IMR-90 (cell line): ENCODE data around the gene NTM. TPM values are rescaled to one million over a fixed set of nuclear protein-coding genes. Genes with fewer than 3 reads are reported as not detected.

Source experiments
- ATAC-seq: fragments of 200-7000 bp; cut with Tn5 transposase; 2 replicates; pipeline ENCODE4 v1.9.1; 2020; ENCODE audit warnings: low read depth, mild to moderate bottlenecking, moderate library complexity
- BruUV-seq: library from RNA; stranded (reverse); fragments of 400-500 nt; replicated peaks from 2 replicates; lab custom pipeline; 2021; lab: Mats Ljungman, UMichigan
- CTCF ChIA-PET: fragments of 300-600 bp; formaldehyde crosslinking; extraction: SDS; loops from one replicate; lab custom pipeline; 2021; ENCODE audit warnings: antibody characterized with exemption; lab: Yijun Ruan, JAX
- POLR2A ChIA-PET: fragments of 300-600 bp; sonication (Branson Sonifier 250); formaldehyde crosslinking; loops from one replicate; lab custom pipeline; 2022; ENCODE audit warnings: antibody characterized with exemption; ENCODE audit not compliant: unreplicated experiment; lab: Charles Lee
- DNase-seq: peaks from one replicate; pipeline ENCODE4 v3.0.0; 2013
- H2AFZ ChIP-seq: replicated peaks from 2 replicates; pipeline ENCODE3; 2013; ENCODE audit warnings: low read length, mild to moderate bottlenecking; ENCODE audit not compliant: poor library complexity
- H2AK5ac ChIP-seq: 2 replicates; pipeline ENCODE4 v1.6.1; 2013; ENCODE audit warnings: low read depth, low read length, inconsistent platforms
- H2AK9ac ChIP-seq: replicated peaks from 2 replicates; pipeline ENCODE3; 2013; ENCODE audit warnings: mild to moderate bottlenecking, low read depth, low read length, moderate library complexity; ENCODE audit not compliant: poor library complexity
- H2BK120ac ChIP-seq: 2 replicates; pipeline ENCODE4 v1.6.1; 2013; ENCODE audit warnings: low read depth, low read length, inconsistent platforms
- H2BK15ac ChIP-seq: 3 replicates; pipeline ENCODE4 v1.6.1; 2013; ENCODE audit warnings: low read depth, low read length, inconsistent platforms
- H2BK20ac ChIP-seq: 2 replicates; pipeline ENCODE4 v1.6.1; 2013; ENCODE audit warnings: low read depth, mild to moderate bottlenecking, inconsistent platforms, low read length, moderate library complexity
- H2BK5ac ChIP-seq: 2 replicates; pipeline ENCODE4 v1.6.1; 2013; ENCODE audit warnings: mild to moderate bottlenecking, low read depth, low read length, inconsistent platforms; ENCODE audit not compliant: poor library complexity, severe bottlenecking
- H3K14ac ChIP-seq: replicated peaks from 2 replicates; pipeline ENCODE4 v1.6.1; 2013; ENCODE audit warnings: low read depth, low read length, inconsistent platforms
- H3K18ac ChIP-seq: 2 replicates; pipeline ENCODE4 v1.6.1; 2013; ENCODE audit warnings: low read depth, low read length, control low read depth
- H3K23ac ChIP-seq: 2 replicates; pipeline ENCODE4 v1.6.1; 2013; ENCODE audit warnings: low read depth, low read length, inconsistent platforms
- H3K27ac ChIP-seq: 2 replicates; pipeline ENCODE4 v1.5.1; 2013; ENCODE audit warnings: mild to moderate bottlenecking, control low read depth, low read length; ENCODE audit not compliant: insufficient read depth
- H3K27me3 ChIP-seq: 2 replicates; pipeline ENCODE4 v1.6.1; 2013; ENCODE audit warnings: low read length; ENCODE audit not compliant: control insufficient read depth, insufficient read depth
- H3K36me3 ChIP-seq: 2 replicates; pipeline ENCODE4 v1.6.1; 2013; ENCODE audit warnings: low read length, mixed read lengths; ENCODE audit not compliant: control insufficient read depth, insufficient read depth
- H3K4ac ChIP-seq: 2 replicates; pipeline ENCODE4 v1.6.1; 2013; ENCODE audit warnings: low read depth, low read length, inconsistent platforms
- H3K4me1 ChIP-seq: 2 replicates; pipeline ENCODE4 v1.6.1; 2013; ENCODE audit warnings: low read length, mixed read lengths; ENCODE audit not compliant: control insufficient read depth, insufficient read depth
- H3K4me2 ChIP-seq: 2 replicates; pipeline ENCODE4 v1.6.1; 2013; ENCODE audit warnings: low read depth, mild to moderate bottlenecking, control low read depth, low read length, moderate library complexity
- H3K4me3 ChIP-seq: 2 replicates; pipeline ENCODE4 v1.5.1; 2013; ENCODE audit warnings: low read depth, mild to moderate bottlenecking, control low read depth, low read length, moderate library complexity; ENCODE audit not compliant: insufficient read depth
- H3K56ac ChIP-seq: 2 replicates; pipeline ENCODE4 v1.6.1; 2013; ENCODE audit warnings: low read length, inconsistent platforms; ENCODE audit not compliant: insufficient read depth; ENCODE audit errors: extremely low read depth
- H3K79me1 ChIP-seq, 2 experiments: 2 replicates each; pipeline ENCODE4 v1.6.1; 2013; ENCODE audit warnings: low read length in 2 of 2, inconsistent platforms in 1 of 2, low read depth in 1 of 2
- H3K9ac ChIP-seq: 2 replicates; pipeline ENCODE4 v1.6.1; 2013; ENCODE audit warnings: low read depth, low read length, control low read depth
- H3K9me1 ChIP-seq: 2 replicates; pipeline ENCODE4 v1.6.1; 2013; ENCODE audit warnings: low read length, inconsistent platforms; ENCODE audit not compliant: insufficient read depth
- H3K9me3 ChIP-seq: 2 replicates; pipeline ENCODE4 v1.6.1; 2013; ENCODE audit warnings: low read length; ENCODE audit not compliant: control insufficient read depth, insufficient read depth
- H4K20me1 ChIP-seq: 2 replicates; pipeline ENCODE4 v1.6.1; 2013; ENCODE audit warnings: low read length, inconsistent platforms; ENCODE audit not compliant: insufficient read depth
- H4K5ac ChIP-seq: 2 replicates; pipeline ENCODE4 v1.6.1; 2013; ENCODE audit warnings: mild to moderate bottlenecking, low read depth, low read length, control low read depth
- H4K8ac ChIP-seq, 2 experiments: 2 replicates each; pipeline ENCODE4 v1.6.1; 2013; ENCODE audit warnings: low read depth in 2 of 2, low read length in 2 of 2, control low read depth in 1 of 2, inconsistent platforms in 1 of 2
- H4K91ac ChIP-seq: 2 replicates; pipeline ENCODE4 v1.6.1; 2013; ENCODE audit warnings: low read depth, low read length, inconsistent platforms; ENCODE audit not compliant: insufficient read depth
- BHLHE40 ChIP-seq: fragments of 150-350 bp; IDR thresholded peaks from 2 replicates; pipeline ENCODE4 v1.6.1; 2016; ENCODE audit warnings: mild to moderate bottlenecking, low read depth, low read length
- CEBPB ChIP-seq: IDR thresholded peaks from 2 replicates; pipeline ENCODE4 v1.6.1; 2012; ENCODE audit warnings: low read depth, low read length, improper control_type of control experiment
- CHD1 ChIP-seq: IDR thresholded peaks from 2 replicates; pipeline ENCODE4 v1.6.1; 2012; ENCODE audit warnings: low read depth, low read length, improper control_type of control experiment
- CTCF ChIP-seq: conservative IDR thresholded peaks from 2 replicates; pipeline ENCODE4 v1.5.1; 2012; ENCODE audit warnings: mild to moderate bottlenecking, low read depth, low read length, improper control_type of control experiment
- ELK1 ChIP-seq: fragments of 150-350 bp; IDR thresholded peaks from 2 replicates; pipeline ENCODE4 v1.6.1; 2016; ENCODE audit warnings: low read depth, mild to moderate bottlenecking, low read length, moderate library complexity, borderline replicate concordance
- FOS ChIP-seq: fragments of 150-350 bp; IDR thresholded peaks from 2 replicates; pipeline ENCODE4 v1.6.1; 2016; ENCODE audit warnings: low read depth, low read length
- MAFK ChIP-seq: IDR thresholded peaks from 2 replicates; pipeline ENCODE4 v1.6.1; 2012; ENCODE audit warnings: low read depth, low read length, improper control_type of control experiment
- MAZ ChIP-seq: IDR thresholded peaks from 2 replicates; pipeline ENCODE4 v1.6.1; 2012; ENCODE audit warnings: low read depth, mild to moderate bottlenecking, low read length, improper control_type of control experiment, moderate library complexity, borderline replicate concordance
- NFE2L2 ChIP-seq: fragments of 150-350 bp; IDR thresholded peaks from 2 replicates; pipeline ENCODE4 v1.6.1; 2016; ENCODE audit warnings: low read depth, mild to moderate bottlenecking, low read length
- POLR2A ChIP-seq: IDR thresholded peaks from 2 replicates; pipeline ENCODE4 v1.6.1; 2012; ENCODE audit warnings: mild to moderate bottlenecking, low read depth, low read length
- RAD21 ChIP-seq: IDR thresholded peaks from 2 replicates; pipeline ENCODE4 v1.6.1; 2012; ENCODE audit warnings: low read length, improper control_type of control experiment
- RCOR1 ChIP-seq: IDR thresholded peaks from 2 replicates; pipeline ENCODE4 v1.6.1; 2012; ENCODE audit warnings: mild to moderate bottlenecking, low read length, improper control_type of control experiment; ENCODE audit not compliant: insufficient replicate concordance
- SMC3 ChIP-seq: fragments of 150-350 bp; IDR thresholded peaks from 2 replicates; pipeline ENCODE4 v1.6.1; 2016; ENCODE audit warnings: low read depth, mild to moderate bottlenecking, antibody characterized with exemption, low read length, moderate library complexity
- USF2 ChIP-seq: fragments of 150-350 bp; IDR thresholded peaks from 2 replicates; pipeline ENCODE4 v1.6.1; 2017; ENCODE audit warnings: mild to moderate bottlenecking, antibody characterized with exemption, low read length, low read depth
- WGBS, 2 experiments: methylation state at CpG; one replicate each; pipeline versions ENCODE4 v1.1.5 to v1.1.7; 2013; ENCODE audit warnings: missing lambda C conversion rate in 2 of 2; ENCODE audit not compliant: insufficient read length in 1 of 2; ENCODE audit errors: extremely low coverage in 2 of 2; 5-methylcytosine and 5-hydroxymethylcytosine counted together
- dilution Hi-C: fragments of 300-500 bp; cut with HindIII; formaldehyde crosslinking; loops from one replicate; pipeline ENCODE4 v1.14.3; 2018; ENCODE audit warnings: low sequenced_read_pairs; ENCODE audit not compliant: unreplicated experiment
- in situ Hi-C: fragments of 300-500 bp; cut with MboI; formaldehyde crosslinking; loops from 3 replicates; pipeline ENCODE4 v1.14.3; 2019; ENCODE audit warnings: low sequenced_read_pairs, inconsistent platforms, mixed read lengths
- intact Hi-C: fragments of 100-400 bp; cut with micrococcal nuclease; formaldehyde crosslinking; loops from 2 replicates; pipeline ENCODE4 v1.10.0; 2022
- polyA plus RNA-seq, 3 experiments: library from polyadenylated mRNA; depleted of rRNA; stranded (reverse); fragments of >200 nt; gene quantifications; 2 replicates each; pipeline ENCODE4 v1.2.3, GENCODE V29; 2012; ENCODE audit warnings: low replicate concordance in 1 of 3
- total RNA-seq: library from RNA; depleted of rRNA; stranded (reverse); fragments of >200 nt; gene quantifications from 2 replicates; pipeline ENCODE4 v1.2.3, GENCODE V29; 2012

The NTM gene
- total and polyA plus RNA-seq, 2 of the 4 experiments (the other 2 are of a cell fraction): 19.5 to 25.5 TPM

- no peak for ATAC-seq
Measured at GRCh38 chr11:131538322-131538721, 167.9 kb downstream of the NTM start.

More at GRCh38 chr11:131538322-131538721, 167.9 kb downstream of the NTM start:
- Histone ChIP-seq H3K9ac (no peak overlapping the region), H3K4me3 (no peak overlapping the region), H3K9me3 (no peaks in the 10 kb centered on the region), H3K23ac (no peak overlapping the region), H2AFZ (no peak overlapping the region), H2AK9ac (no peak overlapping the region), H3K27ac (no peak overlapping the region), H2BK20ac (no peak overlapping the region), H3K56ac (no peak overlapping the region), H3K36me3 (no peaks in the 10 kb centered on the region), H2BK5ac (no peak overlapping the region), H4K91ac (no peak overlapping the region), H3K18ac (no peak overlapping the region), H3K27me3 (no peaks in the 10 kb centered on the region; the same call in 1 of the 2 replicates), H3K4me2 (no peak overlapping the region), H4K5ac (no peak overlapping the region), H3K4me1 (no peaks in the 10 kb centered on the region), H2AK5ac (no peak overlapping the region), H3K14ac (no peak overlapping the region), H2BK120ac (no peak overlapping the region), H4K8ac (no peak overlapping the region), H4K20me1 (no peaks in the 10 kb centered on the region), H3K79me1 (no peaks in the 10 kb centered on the region), H3K4ac (no peak overlapping the region), H2BK15ac (no peak overlapping the region), H3K9me1 (no peaks in the 10 kb centered on the region)
- intact Hi-C loops (loop anchor here (10.0 kb wide), 1 partner anchor 1726 kb away; no protein-coding TSS in a partner anchor), dilution Hi-C loops (no loop called here), in situ Hi-C loops (no loop called here)
- WGBS, 2 experiments: 71% methylated on average over 4 of the region's 6 CpGs; no CpG with 5 or more reads in 1 of the 2 experiments
- ChIA-PET CTCF (interaction anchor here (0.6 kb wide), 1 partner anchor 33 kb away, joined by 3 read pairs; no protein-coding TSS in a partner anchor), POLR2A (no interaction called here)
- DNase-seq: no peak
- no TSS peak for BruUV-seq
- TF ChIP-seq CTCF (no peak), NFE2L2 (no peak), CEBPB (no peak), CHD1 (no peak), RCOR1 (no peak), MAZ (no peak), USF2 (no peak), BHLHE40 (no peak), FOS (no peak), POLR2A (no peak), MAFK (no peak), SMC3 (no peak), ELK1 (no peak), RAD21 (no peak)
